SK-N-SH (cell line): Measurements from ENCODE around the gene CFAP74. TPM values are rescaled to one million over a fixed set of nuclear protein-coding genes. Genes with fewer than 3 reads are reported as not detected.
"Not testable (repeated sequence)": the region's sequence is repeated elsewhere in the genome, so short reads cannot be mapped to it uniquely, and the experiment has no call there.

Experiments used
- CTCF ChIA-PET: fragments of 300-600, 350-600 bp; formaldehyde crosslinking; extraction: SDS; loops from one replicate; lab custom pipeline; 2021; lab: Yijun Ruan, JAX
- POLR2A ChIA-PET: fragments of 350-600 bp; sonication (Branson Sonifier 250); formaldehyde crosslinking; extraction: SDS; loops from one replicate; lab custom pipeline; 2020; ENCODE audit warnings: antibody characterized with exemption, inconsistent platforms; lab: Yijun Ruan, JAX
- DNase-seq: peaks from one replicate; pipeline ENCODE4 v3.0.0; 2012
- H2AFZ ChIP-seq: fragments of 200-600 bp; sonication (generic); 2 replicates; pipeline ENCODE4 v1.8.1; 2016; ENCODE audit warnings: antibody characterized with exemption, mild to moderate bottlenecking, low read depth
- H3F3A ChIP-seq: fragments of 200-600 bp; sonication (generic); replicated peaks from 2 replicates; pipeline ENCODE3; 2016; ENCODE audit warnings: antibody characterized with exemption, mild to moderate bottlenecking; ENCODE audit not compliant: insufficient read depth
- H3K27ac ChIP-seq, 2 experiments: fragments of 200-500 bp in 1 of 2; fragments of 200-600 bp in 1 of 2; sonication (Bioruptor generic) in 1 of 2; sonication (generic), shearing (Covaris generic) in 1 of 2; 2 replicates each; pipeline versions ENCODE4 v1.5.1 to v1.6.1; 2014 to 2016; ENCODE audit warnings: low read depth in 2 of 2, inconsistent platforms in 1 of 2, low read length in 1 of 2, mild to moderate bottlenecking in 1 of 2, mixed read lengths in 1 of 2
- H3K27me3 ChIP-seq: fragments of 200-600 bp; sonication (generic), shearing (Covaris generic); 2 replicates; pipeline ENCODE4 v1.6.1; 2016; ENCODE audit warnings: mixed run types; ENCODE audit not compliant: insufficient read depth
- H3K36me3 ChIP-seq, 2 experiments: fragments of 200-500 bp in 1 of 2; fragments of 200-600 bp in 1 of 2; sonication (Bioruptor generic) in 1 of 2; sonication (generic) in 1 of 2; replicated peaks in 1 of 2; 2 replicates each; pipeline versions ENCODE3 to v1.5.1; 2014 to 2016; ENCODE audit warnings: low read length in 1 of 2, mild to moderate bottlenecking in 1 of 2; ENCODE audit not compliant: insufficient read depth in 2 of 2, control insufficient read depth in 1 of 2
- H3K4me1 ChIP-seq, 2 experiments: fragments of 200-500 bp in 1 of 2; fragments of 200-600 bp in 1 of 2; sonication (Bioruptor generic) in 1 of 2; sonication (generic), shearing (Covaris generic) in 1 of 2; 2 replicates each; pipeline versions ENCODE4 v1.5.1 to v1.6.1; 2014 to 2016; ENCODE audit warnings: low read depth in 1 of 2, low read length in 1 of 2, mixed run types in 1 of 2; ENCODE audit not compliant: insufficient read depth in 2 of 2, control insufficient read depth in 1 of 2
- H3K4me2 ChIP-seq: fragments of 200-600 bp; sonication (generic), shearing (Covaris generic); 2 replicates; pipeline ENCODE4 v1.6.1; 2017; ENCODE audit warnings: mixed run types
- H3K4me3 ChIP-seq, 2 experiments: fragments of 200-500 bp in 1 of 2; fragments of 200-600 bp in 1 of 2; sonication (Bioruptor generic) in 1 of 2; sonication (generic), shearing (Covaris generic) in 1 of 2; 2 replicates each; pipeline versions ENCODE4 v1.5.1 to v1.8.1; 2014 to 2016; ENCODE audit warnings: low read depth in 2 of 2, inconsistent platforms in 1 of 2, low read length in 1 of 2, mild to moderate bottlenecking in 1 of 2, mixed read lengths in 1 of 2, moderate library complexity in 1 of 2
- H3K79me2 ChIP-seq: fragments of 200-600 bp; sonication (generic); 2 replicates; pipeline ENCODE4 v1.8.1; 2017; ENCODE audit warnings: mild to moderate bottlenecking; ENCODE audit not compliant: insufficient read depth
- H3K9ac ChIP-seq: fragments of 200-600 bp; sonication (generic); 2 replicates; pipeline ENCODE4 v1.6.1; 2017; ENCODE audit warnings: mixed run types
- H3K9me2 ChIP-seq: fragments of 200-600 bp; sonication (generic); 2 replicates; pipeline ENCODE4 v1.6.1; 2017; ENCODE audit warnings: mixed run types
- H3K9me3 ChIP-seq: fragments of 200-600 bp; sonication (generic); 2 replicates; pipeline ENCODE4 v1.6.1; 2017; ENCODE audit warnings: mixed run types, mild to moderate bottlenecking, moderate library complexity
- H4K20me1 ChIP-seq: fragments of 200-600 bp; sonication (generic); 2 replicates; pipeline ENCODE4 v1.6.1; 2017; ENCODE audit warnings: mild to moderate bottlenecking, mixed run types; ENCODE audit not compliant: insufficient read depth
- CTCF ChIP-seq: fragments of 200-600 bp; sonication (generic); IDR thresholded peaks from 2 replicates; pipeline ENCODE4 v1.6.1; 2017; ENCODE audit warnings: antibody characterized with exemption, mild to moderate bottlenecking, moderate library complexity
- EP300 ChIP-seq, 2 experiments: IDR thresholded peaks; 2 replicates each; pipeline versions ENCODE4 v1.4.0 to v1.6.1; 2012; ENCODE audit warnings: borderline replicate concordance in 1 of 2, low read depth in 1 of 2, low read length in 1 of 2
- FOSL2 ChIP-seq: IDR thresholded peaks from 2 replicates; pipeline ENCODE4 v1.4.0; 2012; ENCODE audit warnings: low read depth, mild to moderate bottlenecking, moderate library complexity, borderline replicate concordance
- MEF2A ChIP-seq: IDR thresholded peaks from 2 replicates; pipeline ENCODE4 v1.4.0; 2012; ENCODE audit warnings: low read depth, borderline replicate concordance
- RAD21 ChIP-seq: IDR thresholded peaks from 2 replicates; pipeline ENCODE4 v1.6.1; 2012; ENCODE audit warnings: mild to moderate bottlenecking, low read length
- RFX5 ChIP-seq: IDR thresholded peaks from 2 replicates; pipeline ENCODE4 v1.6.1; 2012; ENCODE audit warnings: mild to moderate bottlenecking, improper control_type of control experiment, low read length
- SIN3A ChIP-seq: IDR thresholded peaks from 2 replicates; pipeline ENCODE4 v1.6.1; 2012; ENCODE audit warnings: low read depth, mild to moderate bottlenecking, low read length, moderate library complexity, borderline replicate concordance
- TAF1 ChIP-seq: IDR thresholded peaks from 2 replicates; pipeline ENCODE4 v1.6.1; 2012; ENCODE audit warnings: low read depth, mild to moderate bottlenecking, low read length, moderate library complexity, borderline replicate concordance
- YY1 ChIP-seq: IDR thresholded peaks from 2 replicates; pipeline ENCODE4 v1.4.0; 2012; ENCODE audit warnings: low read depth, mild to moderate bottlenecking
- ZBTB33 ChIP-seq: IDR thresholded peaks from 2 replicates; pipeline ENCODE4 v1.4.0; 2012; ENCODE audit warnings: low read depth, borderline replicate concordance
- WGBS: methylation state at CpG from one replicate; pipeline ENCODE4 v1.1.6; 2017; ENCODE audit warnings: low lambda C conversion rate; 5-methylcytosine and 5-hydroxymethylcytosine counted together
- polyA plus RNA-seq, 3 experiments: library from polyadenylated mRNA; depleted of rRNA; stranded (reverse); fragments of >200 nt; gene quantifications; 2 replicates each; pipeline ENCODE4 v1.2.3, GENCODE V29; 2012

Gene CFAP74
- polyA plus RNA-seq, 1 of the 3 experiments (the other 2 are of a cell fraction), result not detected

- H2AFZ ChIP-seq, result no peak overlapping the region
- no peaks in the 10 kb centered on the region for H3K79me2 ChIP-seq
- H3K9ac ChIP-seq, result no peak overlapping the region
- no peak overlapping the region for H3K4me3 ChIP-seq
- 41% methylated on average over 9 of the region's 15 CpGs for WGBS
- H3K9me3 ChIP-seq, result no peaks in the 10 kb centered on the region
- H3K9me2 ChIP-seq, result no peaks in the 10 kb centered on the region
- no peaks in the 10 kb centered on the region for H3K27me3 ChIP-seq
- no peak overlapping the region for H3K27ac ChIP-seq
- POLR2A ChIA-PET, result no interaction called here
- CTCF ChIA-PET, result interaction anchor here (1.3 kb wide), 1 partner anchor 112 kb away, joined by 3 read pairs; no protein-coding TSS in a partner anchor
- no peaks in the 10 kb centered on the region for H3K4me1 ChIP-seq
- no peaks in the 10 kb centered on the region for H3K36me3 ChIP-seq
- no peak overlapping the region for H3K4me2 ChIP-seq
- H4K20me1 ChIP-seq, result no peaks in the 10 kb centered on the region
- H3F3A ChIP-seq, result peaks cover 12% of the 10 kb centered on the region
- no peak for DNase-seq
- TF ChIP-seq RAD21 (no peak), EP300 (IDR thresholded peaks at IDR 0.05; ENCODE audit: borderline replicate concordance in 1 of 2, low read depth in 1 of 2, low read length in 1 of 2) (no peak), SIN3A (no peak), YY1 (no peak), RFX5 (no peak), FOSL2 (no peak), TAF1 (no peak), ZBTB33 (no peak), MEF2A (no peak), CTCF (no peak)
Measured at GRCh38 chr1:1937061-1937460, 66.5 kb downstream of the CFAP74 start.

- H3K4me1 ChIP-seq, H4K20me1 ChIP-seq, H3K9me3 ChIP-seq, H3K36me3 ChIP-seq, H2AFZ ChIP-seq, H3K4me3 ChIP-seq, H3K4me2 ChIP-seq, H3K79me2 ChIP-seq, H3K27ac ChIP-seq, H3K9me2 ChIP-seq, DNase-seq, H3K27me3 ChIP-seq, H3K9ac ChIP-seq, POLR2A ChIA-PET: not testable (repeated sequence)
- WGBS, result 73% methylated on average over 18 of the region's 21 CpGs
- peaks cover 12% of the 10 kb centered on the region for H3F3A ChIP-seq
- CTCF ChIA-PET, result interaction anchor here (1.2 to 1.4 kb wide), 2 partner anchors 26 to 110 kb away, joined by 3 to 7 read pairs; no protein-coding TSS in a partner anchor
Measured at GRCh38 chr1:1934848-1935247, 68.7 kb downstream of the CFAP74 start.
